CD4-positive, CD25-positive, alpha-beta regulatory T cell (primary cell): ENCODE data around the gene ENC1. TPM values are rescaled to one million over a fixed set of nuclear protein-coding genes. Genes with fewer than 3 reads are reported as not detected.

Experiments used
- ATAC-seq, 2 donors: fragments of 150-1000 bp; cut with Tn5 transposase; one replicate each; pipeline ENCODE4 v1.10.0; 2021; ENCODE audit warnings: low read depth in 2 of 2, moderate number of reproducible peaks in 2 of 2, moderate library complexity in 1 of 2
- DNase-seq, 3 donors: peaks; one replicate each; pipeline versions ENCODE4 v3.0.0 to v3.0.0-alpha.2; 2012 to 2022; ENCODE audit warnings: mixed read lengths in 1 of 3
- H3K27ac ChIP-seq: one replicate; pipeline ENCODE4 v1.7.0; 2013; ENCODE audit warnings: mild to moderate bottlenecking, low read length; ENCODE audit not compliant: insufficient read depth, poor library complexity, severe bottlenecking
- H3K27me3 ChIP-seq: one replicate; pipeline ENCODE4 v1.7.0; 2013; ENCODE audit warnings: low read length; ENCODE audit not compliant: control insufficient read depth, insufficient read depth
- H3K36me3 ChIP-seq: one replicate; pipeline ENCODE4 v1.7.0; 2013; ENCODE audit warnings: mild to moderate bottlenecking, low read length, moderate library complexity; ENCODE audit not compliant: control insufficient read depth, insufficient read depth
- H3K4me1 ChIP-seq: 2 replicates; pipeline ENCODE4 v1.7.0; 2013; ENCODE audit warnings: mild to moderate bottlenecking, low read length; ENCODE audit not compliant: insufficient read depth, control insufficient read depth, poor library complexity, severe bottlenecking
- H3K4me3 ChIP-seq: one replicate; pipeline ENCODE4 v1.7.0; 2013; ENCODE audit warnings: low read depth, mild to moderate bottlenecking, low read length, moderate library complexity
- H3K9me3 ChIP-seq, 2 experiments: 1 replicate in 1 of 2; 2 replicates in 1 of 2; pipeline ENCODE4 v1.7.0; 2013; ENCODE audit warnings: low read length in 2 of 2, mild to moderate bottlenecking in 1 of 2, moderate library complexity in 1 of 2; ENCODE audit not compliant: control insufficient read depth in 2 of 2
- H3K27ac Mint-ChIP-seq, 3 donors: one replicate each; pipeline ENCODE4 v1.8.0; 2020 to 2022; ENCODE audit warnings: mild to moderate bottlenecking in 3 of 3, mixed read lengths in 3 of 3, moderate library complexity in 2 of 3
- H3K27me3 Mint-ChIP-seq: one replicate; pipeline ENCODE4 v1.8.0; 2022; ENCODE audit warnings: mild to moderate bottlenecking, mixed read lengths
- H3K36me3 Mint-ChIP-seq: one replicate; pipeline ENCODE4 v1.8.0; 2020; ENCODE audit warnings: mixed read lengths
- H3K4me1 Mint-ChIP-seq, 4 donors: one replicate each; pipeline ENCODE4 v1.8.0; 2020 to 2022; ENCODE audit warnings: mixed read lengths in 4 of 4, mild to moderate bottlenecking in 1 of 4
- H3K4me3 Mint-ChIP-seq, 4 donors: one replicate each; pipeline ENCODE4 v1.8.0; 2020 to 2022; ENCODE audit warnings: mild to moderate bottlenecking in 4 of 4, mixed read lengths in 4 of 4, moderate library complexity in 3 of 4
- H3K9me3 Mint-ChIP-seq, 7 donors: one replicate each; pipeline ENCODE4 v1.8.0; 2020 to 2022; ENCODE audit warnings: mixed read lengths in 7 of 7, mild to moderate bottlenecking in 3 of 7, moderate library complexity in 2 of 7
- polyA plus RNA-seq, 4 donors: library from polyadenylated mRNA; unstranded; fragments of 300-500 nt; fragmentation: Illumina TruSeq; gene quantifications; one replicate each; pipeline ENCODE4 v1.2.3, GENCODE V29; 2021
- total RNA-seq: library from RNA; stranded (reverse); gene quantifications from one replicate; pipeline ENCODE4 v1.2.3, GENCODE V29; 2022

ENC1 gene
- total and polyA plus RNA-seq, 5 donors from 2014 or later, result 0.10 to 6.8 (median 0.48) TPM; not detected in 1

- H3K4me1 ChIP-seq, result no peaks in the 10 kb centered on the region
- peaks cover 8% of the 10 kb centered on the region for H3K27me3 ChIP-seq
- H3K4me3 ChIP-seq, result no peak overlapping the region
- H3K9me3 ChIP-seq, result no peaks in the 10 kb centered on the region
- ATAC-seq (no peak), DNase-seq (no peak)
- no peak overlapping the region for H3K27ac ChIP-seq
- H3K9me3 Mint-ChIP-seq, result no peaks in the 10 kb centered on the region
- H3K27me3 Mint-ChIP-seq, result peaks cover 10% of the 10 kb centered on the region
- H3K36me3 Mint-ChIP-seq, result no peaks in the 10 kb centered on the region
- no peak overlapping the region for H3K27ac Mint-ChIP-seq
- no peak overlapping the region for H3K4me3 Mint-ChIP-seq
- no peaks in the 10 kb centered on the region for H3K4me1 Mint-ChIP-seq
- no peaks in the 10 kb centered on the region for H3K36me3 ChIP-seq
These were observed 27.2 kb downstream of the ENC1 start for GRCh38 chr5:74613283-74613682.

DNA sequence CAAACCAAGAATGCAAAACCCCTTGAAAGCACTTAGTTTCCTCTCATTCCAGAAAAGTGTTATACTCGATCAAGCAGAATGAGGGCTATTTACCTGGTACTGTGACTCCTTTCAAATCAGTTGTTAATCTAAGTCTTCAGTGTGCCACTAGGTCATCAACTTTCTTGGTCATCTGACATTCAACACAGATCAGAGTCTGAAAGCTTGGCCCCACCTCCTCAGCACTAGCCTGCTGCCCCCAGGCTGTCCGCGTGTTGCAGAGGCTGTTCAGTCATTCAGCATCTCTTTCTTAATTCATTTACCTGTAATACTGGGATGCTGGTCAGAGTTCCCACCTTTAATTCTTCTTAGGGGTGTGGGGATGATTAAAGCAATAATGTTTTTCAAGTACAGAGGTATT lies 28.5 kb downstream of the ENC1 start:
- no peak overlapping the region for H3K4me3 Mint-ChIP-seq
- peaks cover 5% of the 10 kb centered on the region for H3K27me3 ChIP-seq
- no peak for DNase-seq
- H3K27ac Mint-ChIP-seq, result no peak overlapping the region
- H3K27me3 Mint-ChIP-seq, result peaks cover 16% of the 10 kb centered on the region
- no peaks in the 10 kb centered on the region for H3K9me3 Mint-ChIP-seq
- H3K36me3 ChIP-seq, result no peaks in the 10 kb centered on the region
- no peaks in the 10 kb centered on the region for H3K4me1 ChIP-seq
- no peaks in the 10 kb centered on the region for H3K9me3 ChIP-seq
- H3K4me1 Mint-ChIP-seq, result no peaks in the 10 kb centered on the region
- no peak overlapping the region for H3K27ac ChIP-seq
- H3K4me3 ChIP-seq, result no peak overlapping the region
- no peaks in the 10 kb centered on the region for H3K36me3 Mint-ChIP-seq
- no peak for ATAC-seq

GRCh38 chr5:74608736-74609601 lies 31.6 kb downstream of the ENC1 start:
- H3K36me3 Mint-ChIP-seq, result no peaks in the 10 kb centered on the region
- peaks cover 5% of the 10 kb centered on the region for H3K27me3 ChIP-seq
- no peaks in the 10 kb centered on the region for H3K36me3 ChIP-seq
- no peak overlapping the region for H3K27ac ChIP-seq
- H3K4me1 Mint-ChIP-seq, result no peaks in the 10 kb centered on the region
- H3K4me3 ChIP-seq, result no peak overlapping the region
- ATAC-seq, result no peak
- H3K9me3 ChIP-seq, result no peaks in the 10 kb centered on the region
- no peak overlapping the region for H3K4me3 Mint-ChIP-seq
- no peaks in the 10 kb centered on the region for H3K9me3 Mint-ChIP-seq
- peaks cover 22% of the 10 kb centered on the region for H3K27me3 Mint-ChIP-seq
- DNase-seq, result no peak
- H3K27ac Mint-ChIP-seq, result no peak overlapping the region
- no peaks in the 10 kb centered on the region for H3K4me1 ChIP-seq

DNA sequence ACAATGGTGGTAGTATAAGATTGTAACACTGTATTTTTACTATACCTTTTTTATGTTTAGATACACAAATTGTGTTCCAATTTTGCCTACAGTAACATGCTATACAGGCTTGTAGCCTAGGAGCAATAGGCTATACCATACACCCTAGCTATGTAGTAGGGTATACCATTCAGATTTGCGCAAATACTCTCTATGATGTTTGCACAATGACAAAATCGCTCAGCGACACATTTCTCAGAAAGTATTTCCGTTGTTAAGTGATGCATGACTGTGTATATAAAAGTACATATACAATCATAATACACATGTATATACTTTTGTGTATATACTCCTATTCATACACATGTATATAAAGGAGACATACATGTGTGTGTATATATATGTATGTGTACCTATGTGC lies 34.8 kb downstream of the ENC1 start:
- H3K36me3 Mint-ChIP-seq, result no peaks in the 10 kb centered on the region
- H3K4me3 ChIP-seq, result no peak overlapping the region
- H3K27me3 ChIP-seq, result peaks cover 15% of the 10 kb centered on the region
- H3K4me1 Mint-ChIP-seq, result no peaks in the 10 kb centered on the region
- no peaks in the 10 kb centered on the region for H3K9me3 Mint-ChIP-seq
- H3K4me1 ChIP-seq, result no peaks in the 10 kb centered on the region
- no peak overlapping the region for H3K27ac ChIP-seq
- peaks cover 44% of the 10 kb centered on the region for H3K27me3 Mint-ChIP-seq
- DNase-seq (no peak), ATAC-seq (no peak)
- H3K9me3 ChIP-seq, result no peaks in the 10 kb centered on the region
- no peak overlapping the region for H3K27ac Mint-ChIP-seq
- no peaks in the 10 kb centered on the region for H3K36me3 ChIP-seq
- H3K4me3 Mint-ChIP-seq, result no peak overlapping the region

DNA sequence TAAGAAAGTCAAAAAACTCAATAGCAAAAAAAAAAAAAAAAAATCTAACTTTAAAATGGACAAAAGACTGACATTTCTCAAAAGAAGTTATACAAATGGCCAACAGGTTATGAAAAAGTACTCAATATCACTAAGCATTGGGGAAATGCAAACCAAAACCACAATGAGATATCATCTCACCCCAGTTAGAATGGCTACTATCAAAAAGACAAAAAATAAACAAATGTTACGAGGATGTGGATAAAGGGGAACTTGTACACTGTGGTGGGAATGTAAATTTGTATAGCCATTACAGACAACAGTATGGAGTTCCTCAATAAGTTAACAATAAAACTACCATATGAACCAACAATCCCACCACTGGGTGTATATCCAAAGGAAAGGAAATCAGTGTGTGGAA lies 37.2 kb downstream of the ENC1 start:
- Histone ChIP-seq H3K27ac (no peak overlapping the region), H3K36me3 (no peaks in the 10 kb centered on the region), H3K9me3 (no peaks in the 10 kb centered on the region), H3K4me1 (no peaks in the 10 kb centered on the region), H3K27me3 (peaks cover 17% of the 10 kb centered on the region), H3K4me3 (no peak overlapping the region)
- Mint-ChIP-seq H3K36me3 (no peaks in the 10 kb centered on the region), H3K27ac (no peak overlapping the region), H3K27me3 (peaks cover 52% of the 10 kb centered on the region), H3K4me3 (no peak overlapping the region), H3K4me1 (no peaks in the 10 kb centered on the region), H3K9me3 (no peaks in the 10 kb centered on the region)
- no peak for DNase-seq
- ATAC-seq, result no peak

DNA sequence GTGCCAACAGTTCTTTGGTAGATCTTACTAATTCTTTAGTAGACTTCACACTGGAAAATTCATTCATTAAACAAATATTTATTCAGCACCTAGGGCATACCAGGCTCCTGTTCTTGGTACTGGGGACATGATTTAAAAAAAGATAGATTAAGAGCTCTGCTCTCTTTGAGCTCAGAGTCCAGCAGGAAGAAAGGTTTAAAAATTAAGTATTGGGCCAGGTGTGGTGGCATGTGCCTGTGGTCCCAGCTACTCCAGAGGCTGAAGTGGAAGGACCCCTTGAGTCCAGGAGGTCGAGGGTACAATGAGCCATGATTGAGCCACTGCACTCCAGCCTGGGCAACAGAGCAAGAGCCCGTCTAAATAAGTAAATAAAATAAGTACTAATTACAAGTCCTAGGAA lies 41.4 kb downstream of the ENC1 start:
- H3K9me3 Mint-ChIP-seq, result no peaks in the 10 kb centered on the region
- Histone ChIP-seq H3K4me3 (no peak overlapping the region), H3K4me1 (no peaks in the 10 kb centered on the region), H3K27me3 (peaks cover 28% of the 10 kb centered on the region), H3K36me3 (no peaks in the 10 kb centered on the region), H3K9me3 (no peaks in the 10 kb centered on the region), H3K27ac (no peak overlapping the region)
- no peak overlapping the region for H3K4me3 Mint-ChIP-seq
- H3K27ac Mint-ChIP-seq, result no peak overlapping the region
- no peaks in the 10 kb centered on the region for H3K36me3 Mint-ChIP-seq
- ATAC-seq (no peak), DNase-seq (no peak)
- H3K27me3 Mint-ChIP-seq, result peaks cover 64% of the 10 kb centered on the region
- H3K4me1 Mint-ChIP-seq, result no peaks in the 10 kb centered on the region

- H3K27me3 ChIP-seq, result peaks cover 28% of the 10 kb centered on the region
- H3K4me3 Mint-ChIP-seq, result no peak overlapping the region
- no peaks in the 10 kb centered on the region for H3K4me1 Mint-ChIP-seq
- peaks cover 64% of the 10 kb centered on the region for H3K27me3 Mint-ChIP-seq
- H3K36me3 Mint-ChIP-seq, result no peaks in the 10 kb centered on the region
- no peak overlapping the region for H3K27ac Mint-ChIP-seq
- H3K27ac ChIP-seq, result no peak overlapping the region
- DNase-seq, result no peak
- no peaks in the 10 kb centered on the region for H3K4me1 ChIP-seq
- ATAC-seq, result no peak
- no peaks in the 10 kb centered on the region for H3K36me3 ChIP-seq
- no peaks in the 10 kb centered on the region for H3K9me3 Mint-ChIP-seq
- no peak overlapping the region for H3K4me3 ChIP-seq
- no peaks in the 10 kb centered on the region for H3K9me3 ChIP-seq
These were observed 41.8 kb downstream of the ENC1 start for GRCh38 chr5:74598731-74599130.

- H3K27me3 Mint-ChIP-seq, result peaks cover 53% of the 10 kb centered on the region
- Histone ChIP-seq H3K4me1 (no peaks in the 10 kb centered on the region), H3K36me3 (no peaks in the 10 kb centered on the region), H3K4me3 (no peak overlapping the region), H3K27ac (no peak overlapping the region), H3K27me3 (peaks cover 22% of the 10 kb centered on the region), H3K9me3 (no peaks in the 10 kb centered on the region)
- H3K36me3 Mint-ChIP-seq, result no peaks in the 10 kb centered on the region
- no peaks in the 10 kb centered on the region for H3K9me3 Mint-ChIP-seq
- no peaks in the 10 kb centered on the region for H3K4me1 Mint-ChIP-seq
- no peak overlapping the region for H3K4me3 Mint-ChIP-seq
- no peak overlapping the region for H3K27ac Mint-ChIP-seq
- ATAC-seq (no peak), DNase-seq (no peak)
These were observed 43.6 kb downstream of the ENC1 start for GRCh38 chr5:74596927-74597326.
